IPS DF 19.7 (cell line): ENCODE results near the gene B3GNT3.
A peak's percentile ranks its signal among the peaks of the same experiment; 100 is the strongest.
"Not testable (repeated sequence)": the region's sequence is repeated elsewhere in the genome, so short reads cannot be mapped to it uniquely, and the experiment has no call there.

Source experiments
- DNase-seq: peaks from one replicate; pipeline ENCODE4 v3.0.0-alpha.2; 2013; ENCODE audit warnings: low read depth, low spot score

The B3GNT3 gene

DNA sequence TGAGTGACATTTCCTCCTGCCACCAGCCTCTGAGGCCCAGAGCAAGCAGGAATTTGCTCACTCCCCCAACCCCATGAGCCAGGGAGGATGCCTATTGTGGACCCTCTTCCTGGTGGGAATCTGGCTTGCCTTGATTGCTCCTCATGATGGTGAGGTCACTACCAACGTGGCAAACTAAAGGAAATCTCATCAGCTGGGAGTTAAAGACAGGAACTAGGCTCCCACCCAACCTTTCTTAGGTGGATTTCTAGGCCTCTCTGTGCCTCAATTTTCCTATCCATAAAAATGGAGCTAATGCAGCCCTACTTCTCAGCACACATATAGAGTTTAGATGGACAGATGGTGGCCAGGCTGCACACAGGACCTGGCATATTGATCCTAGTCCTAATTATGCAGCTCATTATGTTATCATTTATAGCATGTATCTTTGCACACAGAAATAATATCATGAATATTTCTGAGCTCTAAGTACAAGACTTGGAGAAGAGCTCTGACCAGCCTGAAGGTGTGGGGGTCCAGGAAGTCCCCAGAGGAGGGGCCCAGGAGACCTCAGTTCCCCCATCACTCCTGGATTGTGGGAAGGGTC is 2.0 kb downstream of the B3GNT3 start:
- no peak for DNase-seq

DNA sequence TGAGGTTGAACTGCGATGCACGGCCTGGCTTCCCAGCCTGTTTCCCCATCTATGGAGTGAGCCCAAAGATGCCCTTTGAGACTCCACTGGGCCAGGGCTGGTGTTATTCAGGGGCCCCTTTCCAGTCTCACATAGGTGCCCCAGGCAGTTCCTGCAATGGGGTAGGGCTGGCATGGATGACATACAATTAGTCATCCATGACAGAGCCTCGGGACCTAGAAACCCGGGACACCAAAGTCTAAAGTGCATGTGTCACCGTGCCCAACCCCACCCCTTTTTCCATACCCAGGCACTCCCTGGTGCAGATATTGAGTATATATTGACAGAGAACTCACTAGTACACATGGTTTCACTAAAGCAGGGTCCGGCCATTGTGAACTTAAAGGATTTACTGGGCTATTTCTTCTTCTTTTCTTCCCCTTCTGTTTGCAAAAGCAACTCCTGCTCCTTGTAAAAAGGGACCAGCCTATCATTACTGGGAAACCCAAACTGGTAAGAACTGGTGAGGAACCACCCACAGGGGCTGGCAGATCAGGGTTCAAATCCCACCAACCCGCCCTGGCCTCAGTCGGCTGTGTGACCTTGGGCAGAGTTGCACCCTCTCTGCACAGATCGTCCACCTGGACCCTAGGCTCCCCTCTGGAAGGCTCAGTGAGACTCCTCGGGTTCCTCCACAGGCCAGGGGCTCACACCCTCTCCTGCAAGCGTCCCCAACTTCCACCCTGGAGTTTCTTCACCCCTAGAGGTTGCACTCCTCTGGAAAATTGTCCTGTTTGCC is 2.7 kb downstream of the B3GNT3 start:
- no peak for DNase-seq

DNA sequence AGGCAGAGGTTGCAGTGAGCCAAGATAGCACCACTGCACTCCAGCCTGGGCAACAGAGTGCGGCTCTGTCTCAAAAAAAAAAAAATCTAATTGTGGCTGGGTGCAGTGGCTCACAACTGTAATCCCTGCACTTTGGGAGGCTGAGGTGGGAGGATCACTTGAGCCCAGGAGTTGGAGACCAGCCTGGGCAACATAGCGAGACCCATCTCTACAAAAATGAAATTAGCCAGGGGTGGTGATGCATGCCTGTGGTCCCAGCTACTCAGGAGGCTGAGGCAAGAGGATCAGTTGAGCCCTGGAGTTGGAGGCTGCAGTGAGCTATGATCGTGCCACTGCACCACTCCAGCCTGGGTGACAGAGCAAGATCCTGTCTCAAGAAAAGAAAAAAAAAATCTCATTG is 3.7 kb downstream of the B3GNT3 start:
- DNase-seq, result not testable (repeated sequence)

DNA sequence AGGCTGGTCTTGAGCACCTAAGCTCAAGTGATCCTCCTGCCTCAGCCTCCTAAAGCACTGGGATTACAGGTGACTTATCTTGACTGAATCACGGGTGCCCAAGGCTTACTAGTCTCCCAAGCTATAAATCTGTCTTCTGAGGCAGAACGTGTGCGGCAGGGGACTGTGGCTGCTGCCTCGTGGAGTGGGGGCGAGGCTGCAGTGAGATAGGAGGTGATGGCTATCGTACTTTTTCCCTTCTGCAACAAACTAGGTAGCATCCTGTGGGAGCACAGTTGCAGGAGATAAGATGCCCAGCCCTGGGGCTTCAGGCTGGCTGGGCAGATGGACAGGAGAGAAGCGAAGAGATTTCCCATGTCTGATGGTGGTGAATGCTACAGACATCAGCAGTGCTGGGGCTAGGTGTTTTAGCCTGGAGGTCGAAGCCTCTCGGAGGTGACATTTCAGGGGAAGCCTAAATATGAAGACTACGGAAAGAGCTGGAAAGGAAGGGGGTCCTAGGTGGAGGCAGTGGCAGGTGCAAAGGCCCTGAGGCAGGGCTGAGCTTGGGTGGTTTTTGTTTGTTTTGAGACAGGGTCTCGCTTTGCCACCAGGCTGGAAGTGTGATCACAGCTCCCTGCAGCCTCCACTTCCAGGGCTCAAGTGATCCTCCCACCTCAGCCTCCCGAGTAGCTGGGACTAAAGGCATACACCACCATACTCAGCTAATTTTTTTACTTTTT is 7.4 kb downstream of the B3GNT3 start:
- DNase-seq, result no peak

DNA sequence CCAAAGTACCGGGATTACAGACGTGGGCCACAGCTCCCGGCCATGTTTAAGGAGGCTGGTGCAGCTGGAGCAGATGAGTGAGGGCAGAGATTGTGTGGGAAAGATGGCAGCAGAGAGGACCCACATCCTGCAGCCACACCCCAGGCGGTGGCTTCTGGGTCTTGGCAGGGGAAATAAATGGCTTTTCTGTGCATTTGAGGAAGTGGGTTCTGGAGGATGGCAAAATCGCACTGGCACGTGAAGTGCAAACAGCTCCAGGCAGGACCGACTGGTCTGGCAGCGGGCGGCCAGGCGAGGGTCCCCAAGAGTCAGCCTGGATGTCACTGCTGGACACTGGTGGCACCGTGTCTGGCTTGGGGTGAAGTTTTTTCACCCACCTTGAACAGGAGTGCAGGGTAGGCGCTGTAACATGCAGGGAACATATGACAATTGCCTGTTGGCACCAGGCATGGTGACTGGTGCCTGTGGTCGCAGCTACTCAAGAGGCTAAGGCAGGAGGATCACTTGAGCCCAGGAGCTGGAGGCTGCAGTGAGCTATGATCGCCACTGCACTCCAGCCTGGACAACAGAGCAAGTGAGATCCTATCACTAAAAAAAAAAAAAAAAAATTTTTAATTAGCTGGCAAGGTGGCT is 8.4 kb downstream of the B3GNT3 start:
- DNase-seq, result no peak

DNA sequence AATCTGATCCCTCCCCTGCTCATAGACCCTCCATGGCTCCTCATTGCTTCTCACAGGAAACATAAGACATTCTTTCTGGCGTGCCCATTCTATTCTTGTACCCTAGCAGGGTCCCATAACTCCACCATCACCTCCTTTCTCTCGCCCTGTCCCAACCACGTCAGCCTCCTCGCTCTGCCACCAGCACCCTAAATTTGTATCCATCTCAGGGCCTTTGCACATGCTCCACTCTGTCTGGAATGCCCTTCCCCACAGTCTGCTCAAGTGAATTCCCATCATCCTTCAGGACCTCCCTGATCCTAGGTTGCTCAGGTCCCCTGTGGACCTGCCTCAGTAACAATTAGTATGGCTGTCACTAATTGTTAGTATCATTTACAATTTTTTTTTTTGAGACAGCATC is 10.5 kb downstream of the B3GNT3 start:
- no peak for DNase-seq

DNA sequence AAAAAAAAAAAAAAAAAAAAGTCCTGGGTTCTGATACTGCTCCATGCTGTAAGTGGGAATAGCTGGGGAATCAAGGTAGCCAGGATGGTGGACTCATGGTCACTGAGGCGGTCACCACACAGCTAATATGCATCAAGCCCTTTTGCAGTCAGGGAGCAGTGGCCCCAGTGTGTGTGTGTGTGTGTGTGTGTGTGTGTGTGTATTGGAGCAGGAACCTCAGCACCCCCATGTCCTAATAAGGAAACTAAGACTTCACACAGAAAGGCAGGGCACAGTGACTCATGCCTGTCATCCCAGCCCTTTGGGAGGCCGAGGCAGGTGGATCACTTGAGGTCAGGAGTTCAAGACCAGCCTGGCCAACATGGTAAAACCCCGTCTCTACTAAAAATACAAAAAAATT is 12.0 kb downstream of the B3GNT3 start:
- DNase-seq, result no peak

DNA sequence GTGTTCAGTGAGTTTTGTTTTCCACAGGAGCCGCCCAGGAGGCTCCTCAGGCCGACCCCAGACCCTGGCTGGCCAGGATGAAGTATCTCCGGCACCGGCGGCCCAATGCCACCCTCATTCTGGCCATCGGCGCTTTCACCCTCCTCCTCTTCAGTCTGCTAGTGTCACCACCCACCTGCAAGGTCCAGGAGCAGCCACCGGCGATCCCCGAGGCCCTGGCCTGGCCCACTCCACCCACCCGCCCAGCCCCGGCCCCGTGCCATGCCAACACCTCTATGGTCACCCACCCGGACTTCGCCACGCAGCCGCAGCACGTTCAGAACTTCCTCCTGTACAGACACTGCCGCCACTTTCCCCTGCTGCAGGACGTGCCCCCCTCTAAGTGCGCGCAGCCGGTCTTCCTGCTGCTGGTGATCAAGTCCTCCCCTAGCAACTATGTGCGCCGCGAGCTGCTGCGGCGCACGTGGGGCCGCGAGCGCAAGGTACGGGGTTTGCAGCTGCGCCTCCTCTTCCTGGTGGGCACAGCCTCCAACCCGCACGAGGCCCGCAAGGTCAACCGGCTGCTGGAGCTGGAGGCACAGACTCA is 12.9 kb downstream of the B3GNT3 start:
- DNase-seq, result no peak

DNA sequence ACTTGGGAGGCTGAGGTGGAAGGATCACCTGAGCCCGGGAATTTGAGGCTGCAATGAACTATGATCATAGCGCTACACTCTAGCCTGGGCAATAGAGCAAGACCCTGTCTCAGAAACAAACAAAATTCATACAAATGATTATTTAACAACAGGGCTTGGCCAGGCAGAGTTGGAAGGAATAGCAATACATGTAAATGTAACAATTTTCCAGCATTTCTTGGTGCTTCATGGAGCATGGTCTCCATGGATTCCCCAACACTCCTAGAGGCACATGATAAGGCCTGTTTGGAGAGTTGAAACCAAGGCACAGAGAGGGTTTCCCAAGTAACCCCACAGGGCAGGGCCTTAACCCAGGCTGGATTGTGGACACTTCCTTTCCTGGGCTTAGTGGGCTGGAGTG is 16.2 kb downstream of the B3GNT3 start:
- no peak for DNase-seq

DNA sequence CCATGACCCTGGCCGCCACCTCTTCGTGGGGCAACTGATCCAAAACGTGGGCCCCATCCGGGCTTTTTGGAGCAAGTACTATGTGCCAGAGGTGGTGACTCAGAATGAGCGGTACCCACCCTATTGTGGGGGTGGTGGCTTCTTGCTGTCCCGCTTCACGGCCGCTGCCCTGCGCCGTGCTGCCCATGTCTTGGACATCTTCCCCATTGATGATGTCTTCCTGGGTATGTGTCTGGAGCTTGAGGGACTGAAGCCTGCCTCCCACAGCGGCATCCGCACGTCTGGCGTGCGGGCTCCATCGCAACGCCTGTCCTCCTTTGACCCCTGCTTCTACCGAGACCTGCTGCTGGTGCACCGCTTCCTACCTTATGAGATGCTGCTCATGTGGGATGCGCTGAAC is 16.7 kb downstream of the B3GNT3 start:
- DNase-seq, result no peak

DNA sequence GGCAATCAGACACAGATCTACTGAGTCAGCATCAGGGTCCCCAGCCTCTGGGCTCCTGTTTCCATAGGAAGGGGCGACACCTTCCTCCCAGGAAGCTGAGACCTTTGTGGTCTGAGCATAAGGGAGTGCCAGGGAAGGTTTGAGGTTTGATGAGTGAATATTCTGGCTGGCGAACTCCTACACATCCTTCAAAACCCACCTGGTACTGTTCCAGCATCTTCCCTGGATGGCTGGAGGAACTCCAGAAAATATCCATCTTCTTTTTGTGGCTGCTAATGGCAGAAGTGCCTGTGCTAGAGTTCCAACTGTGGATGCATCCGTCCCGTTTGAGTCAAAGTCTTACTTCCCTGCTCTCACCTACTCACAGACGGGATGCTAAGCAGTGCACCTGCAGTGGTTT is 17.2 kb downstream of the B3GNT3 start:
- no peak for DNase-seq

DNA sequence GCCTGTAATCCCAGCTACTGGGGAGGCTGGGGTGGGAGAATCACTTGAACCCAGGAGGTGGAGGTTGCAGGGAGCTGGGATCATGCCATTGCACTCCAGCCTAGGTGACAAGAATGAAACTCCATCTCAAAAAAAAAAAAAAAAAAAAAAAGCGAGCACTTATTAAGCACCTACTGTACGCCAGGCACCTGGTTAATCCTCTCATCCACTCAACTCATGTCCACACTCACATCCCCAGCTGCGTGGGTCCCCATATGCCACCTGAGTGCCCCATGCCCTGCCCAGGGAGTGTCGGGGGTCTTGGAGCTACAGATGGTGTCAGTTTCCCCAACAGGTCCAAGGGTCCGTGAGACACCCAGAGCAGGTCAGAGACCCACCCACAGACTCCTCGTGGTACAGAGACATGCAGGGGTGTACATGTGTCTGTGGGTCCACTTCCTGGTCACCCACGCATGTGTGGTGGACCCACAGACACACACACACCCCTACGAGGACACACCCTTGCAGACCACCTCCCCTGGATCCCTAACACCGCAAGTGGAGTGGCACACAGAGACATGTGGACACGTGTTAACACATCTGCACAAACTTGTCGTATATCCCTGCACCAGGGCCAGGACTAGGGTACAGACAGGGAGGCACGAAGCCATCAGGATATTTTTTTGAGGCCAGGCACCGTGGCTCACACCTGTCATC is 22.9 kb downstream of the B3GNT3 start:
- DNase-seq, result no peak

DNA sequence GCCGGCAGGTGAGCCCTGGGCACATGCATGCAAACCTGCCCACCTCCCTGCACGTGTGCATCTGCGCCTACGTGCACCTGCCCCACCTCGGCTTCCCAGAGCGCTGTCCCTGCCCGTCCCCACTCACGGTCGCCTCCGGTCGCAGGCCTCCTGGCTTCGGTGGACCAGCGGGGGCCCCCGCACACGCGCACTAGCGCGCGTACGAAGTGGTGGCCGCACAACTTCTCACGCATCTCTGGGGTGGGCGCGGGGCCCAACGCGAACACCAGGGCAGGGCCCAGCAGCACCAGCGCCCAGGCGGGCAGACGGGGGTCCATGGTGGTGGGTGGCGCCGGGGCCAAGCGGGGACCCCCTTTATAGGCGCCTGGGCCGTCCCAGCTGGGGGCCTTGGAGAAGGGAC is 26.3 kb downstream of the B3GNT3 start, which contains the start of gene INSL3:
INSL3 (minus strand) TSS at position 330 of the 400 bp plus-strand sequence; CDS start at position 317, 13 bp downstream.
- no peak for DNase-seq

DNA sequence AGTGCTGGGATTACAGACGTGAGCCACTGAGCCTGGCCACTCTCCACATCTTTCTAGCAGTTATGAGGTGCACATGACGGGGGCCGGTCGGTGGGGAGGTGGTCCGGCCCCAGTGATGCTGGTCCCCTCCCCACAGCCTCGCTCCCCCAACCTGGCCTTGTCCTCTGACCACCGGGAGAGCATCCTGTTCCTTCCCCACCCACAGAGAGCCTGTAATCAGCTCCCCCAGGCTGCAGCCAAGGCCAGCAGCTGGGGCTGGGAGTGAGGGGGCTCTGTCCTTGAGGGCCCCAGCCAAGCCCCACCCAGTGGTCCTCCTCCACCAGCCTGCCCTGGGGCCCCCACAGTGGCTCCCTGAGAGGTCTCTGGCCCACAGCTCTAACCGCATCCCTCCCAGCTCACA is 29.4 kb downstream of the B3GNT3 start:
- DNase-seq, result no peak

DNA sequence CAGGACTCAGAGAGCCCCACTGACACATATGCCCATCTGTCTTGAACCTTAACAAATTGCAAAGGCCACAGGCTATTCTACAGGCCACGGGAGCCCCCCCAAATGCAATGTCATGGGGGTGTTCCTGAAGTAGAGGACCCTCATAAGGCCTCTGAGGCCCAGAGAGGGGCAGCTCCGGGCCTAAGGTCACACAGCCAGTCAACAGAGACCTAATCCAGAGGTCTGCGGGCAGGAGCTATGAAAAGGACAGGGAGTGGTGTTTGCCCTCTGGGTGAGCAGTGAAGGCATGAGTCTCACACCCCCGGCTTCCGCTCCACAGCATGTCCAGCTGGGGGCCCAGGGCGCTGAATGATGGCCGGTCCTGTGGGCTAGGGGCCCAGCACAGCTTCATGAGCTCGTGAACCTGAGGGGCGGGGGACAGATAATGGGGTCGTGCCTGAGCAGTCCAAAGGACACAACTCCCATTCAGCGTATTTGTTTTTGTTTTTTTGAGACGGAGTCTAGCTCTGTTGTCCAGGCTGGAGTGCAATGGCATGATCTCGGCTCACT is 31.6 kb downstream of the B3GNT3 start:
- no peak for DNase-seq

DNA sequence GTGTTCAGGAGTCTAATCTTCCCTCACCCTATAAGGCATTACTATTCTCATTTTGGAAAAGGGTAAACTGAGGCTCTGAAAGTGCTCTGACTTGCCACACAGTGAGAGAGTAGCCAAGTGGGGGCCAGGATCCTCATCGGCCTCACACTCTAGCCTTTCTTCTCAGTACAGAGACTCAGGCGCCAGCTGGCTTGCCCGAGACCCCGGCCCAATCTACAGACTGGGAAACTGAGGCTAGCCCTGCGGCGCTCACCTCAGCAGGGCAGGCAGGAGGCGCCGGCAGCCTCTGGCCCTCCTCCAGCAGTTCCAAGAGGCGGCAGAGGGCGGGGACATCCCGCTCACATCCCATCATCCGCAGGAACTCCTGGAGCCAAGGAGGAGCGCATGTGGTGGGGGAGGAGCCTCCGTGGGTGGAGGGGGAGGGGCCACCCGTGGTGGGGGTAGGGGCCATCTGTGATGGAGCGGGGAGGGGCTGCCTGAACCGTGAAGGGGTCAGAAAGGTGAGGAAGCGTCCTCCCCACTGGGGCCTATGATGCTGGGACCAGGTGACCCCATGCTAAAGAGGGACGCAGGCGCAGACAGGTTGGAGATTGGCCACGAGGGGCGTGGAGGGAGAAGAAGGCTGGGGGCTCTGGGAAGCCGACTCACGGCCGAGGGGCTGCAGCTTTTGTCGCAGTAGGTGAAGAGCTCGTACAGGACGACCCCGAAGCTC is 35.1 kb downstream of the B3GNT3 start:
- DNase-seq, result peak; percentile 72

DNA sequence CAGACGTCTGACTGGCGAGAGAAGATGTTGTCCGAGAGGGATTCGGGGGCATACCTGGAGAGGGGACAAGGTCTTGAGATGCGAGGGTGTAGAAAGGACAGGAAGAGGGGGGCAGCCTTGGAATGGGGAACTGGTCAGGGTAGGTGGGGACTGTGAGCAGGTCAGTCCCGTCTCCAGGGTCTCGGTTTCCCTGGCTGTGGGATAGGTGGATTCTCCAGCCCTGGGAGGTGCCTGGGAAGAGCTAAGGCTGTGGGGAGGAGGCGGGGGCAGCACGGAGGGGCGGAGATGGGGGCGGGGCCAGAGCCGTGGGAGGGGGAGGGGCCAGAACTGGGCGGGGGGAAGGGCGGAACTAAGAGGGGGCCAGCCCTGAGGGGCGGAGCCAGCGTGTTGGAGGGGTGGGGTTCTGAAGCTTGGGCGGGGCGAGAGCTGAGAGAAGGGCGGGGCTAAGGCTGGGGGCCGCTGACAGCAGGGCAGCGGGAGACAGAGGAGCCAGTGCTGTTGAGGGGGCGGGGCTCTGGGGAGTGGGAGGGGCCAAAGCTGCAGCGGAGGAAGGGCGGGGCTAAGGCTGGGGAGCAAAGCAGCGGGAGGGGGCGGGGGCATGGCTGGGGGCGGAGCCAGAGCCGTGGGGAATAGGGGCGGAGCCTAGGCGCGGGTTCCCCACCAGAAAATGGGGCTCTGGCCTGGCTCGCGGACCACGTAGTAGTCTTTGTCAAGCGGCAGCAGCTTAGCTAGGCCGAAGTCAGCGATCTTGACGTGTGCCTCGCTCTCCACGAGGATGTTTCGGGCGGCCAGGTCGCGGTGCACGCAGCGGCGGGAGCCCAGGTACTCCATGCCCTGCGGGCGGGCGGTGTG is 35.9 kb downstream of the B3GNT3 start:
- DNase-seq, result peak; percentile 81

DNA sequence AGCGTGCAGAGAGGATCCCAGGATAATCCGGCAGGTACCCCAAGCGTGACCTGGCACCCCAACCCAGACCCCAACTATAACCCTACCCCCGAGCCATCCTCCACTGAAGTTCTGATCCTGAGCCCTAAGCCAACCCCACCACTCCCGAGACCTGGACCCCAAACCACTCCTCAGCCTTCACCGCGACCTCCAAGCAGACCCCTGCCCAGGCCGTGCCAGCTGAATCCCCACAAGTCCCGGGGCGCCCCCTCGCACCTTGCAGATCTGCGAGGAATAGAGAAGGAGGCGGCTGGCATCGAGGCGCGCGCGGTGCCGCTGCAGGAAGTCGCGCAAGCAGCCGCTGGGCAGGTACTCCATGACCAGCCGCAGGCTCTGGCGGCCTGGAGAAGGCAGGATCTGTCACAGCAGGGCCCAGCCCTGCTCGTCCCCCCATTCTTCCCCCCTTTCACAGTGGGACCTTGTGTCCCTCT is 36.5 kb downstream of the B3GNT3 start:
- no peak for DNase-seq
